ENCODE data around the gene CERS6.

The CERS6 gene

DNA sequence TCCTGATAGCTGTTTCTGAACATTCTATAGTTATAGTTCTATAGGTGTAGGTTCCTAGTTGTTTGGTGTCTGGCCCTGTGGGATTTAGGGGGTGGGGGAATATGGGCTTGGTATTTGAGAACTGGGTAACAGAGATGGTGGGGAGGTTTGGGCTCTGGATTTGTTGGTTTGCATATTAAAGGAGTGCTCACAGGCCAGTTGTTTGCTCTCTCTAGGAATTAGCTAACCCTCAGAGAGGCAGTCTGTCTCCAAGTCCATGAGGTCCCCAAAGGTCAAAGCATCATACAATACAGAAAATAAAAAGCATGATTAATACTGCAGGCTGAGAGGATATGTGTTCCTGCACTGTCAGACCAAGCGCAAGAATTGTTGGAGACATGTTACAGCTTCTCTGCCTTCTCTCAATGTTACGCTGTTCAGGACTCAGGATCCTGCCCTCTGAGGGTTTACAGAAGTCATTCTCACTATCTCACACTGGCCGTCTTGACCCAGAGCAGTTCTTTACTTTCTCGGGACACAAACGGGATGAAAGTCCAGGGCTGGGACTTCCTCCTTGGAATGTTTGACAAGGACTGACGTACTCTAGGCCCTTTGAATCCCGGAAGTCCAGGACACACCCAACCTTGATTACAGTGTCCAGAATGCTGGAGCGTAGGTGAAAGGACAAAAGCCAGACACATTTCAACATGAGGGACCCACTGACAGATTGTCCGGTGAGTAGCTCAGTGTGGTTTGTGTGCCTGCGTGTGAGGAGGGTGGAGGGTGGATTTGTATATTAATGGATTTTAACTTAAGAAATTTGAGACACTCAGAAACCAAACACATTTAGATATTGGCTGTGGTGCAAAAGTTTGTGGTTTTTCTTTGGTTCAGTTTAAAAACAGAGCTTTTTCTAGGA is 346.1 kb downstream of the CERS6 start, which contains the start of gene NOSTRIN:
TSS of gene NOSTRIN (plus strand) at position 677 of the 898 bp plus-strand sequence. CDS start at position 687, 10 bp downstream.
- DNase-seq (ENCODE audit: low spot score) = no peak

GRCh38 chr2:168802859-168803725 is 347.0 kb downstream of the CERS6 start:
- DNase-seq (ENCODE audit: low spot score) = no peak

DNA sequence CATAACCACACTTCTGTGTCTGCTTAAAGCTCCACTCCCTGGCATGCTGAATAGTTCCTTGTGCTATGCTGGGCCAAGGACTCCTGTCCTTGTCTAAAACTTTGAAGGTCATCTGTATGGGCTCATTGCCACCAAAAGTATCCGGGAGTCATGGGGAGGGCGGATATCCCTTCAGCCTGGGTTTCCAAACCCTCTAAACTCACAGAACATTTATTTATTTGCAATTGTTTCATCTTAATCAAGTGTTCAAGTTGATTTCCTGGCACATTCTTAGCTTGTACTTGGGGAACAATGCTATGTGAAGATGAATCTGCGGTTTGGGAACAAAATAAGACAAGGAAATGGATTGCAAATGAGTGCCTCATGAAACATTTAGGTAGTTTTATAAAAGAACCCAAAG is 348.1 kb downstream of the CERS6 start:
- DNase-seq (ENCODE audit: low spot score) = no peak

GRCh38 chr2:168805615-168806014 is 349.5 kb downstream of the CERS6 start:
- DNase-seq (ENCODE audit: low spot score) = no peak

- DNase-seq (ENCODE audit: low spot score) = no peak
Observed at GRCh38 chr2:168809537-168809936, 353.5 kb downstream of the CERS6 start.

GRCh38 chr2:168810235-168810634 is 354.2 kb downstream of the CERS6 start:
- DNase-seq (ENCODE audit: low spot score) = no peak

- DNase-seq (ENCODE audit: low spot score) = no peak
Observed at GRCh38 chr2:168811696-168812095, 355.6 kb downstream of the CERS6 start.

DNA sequence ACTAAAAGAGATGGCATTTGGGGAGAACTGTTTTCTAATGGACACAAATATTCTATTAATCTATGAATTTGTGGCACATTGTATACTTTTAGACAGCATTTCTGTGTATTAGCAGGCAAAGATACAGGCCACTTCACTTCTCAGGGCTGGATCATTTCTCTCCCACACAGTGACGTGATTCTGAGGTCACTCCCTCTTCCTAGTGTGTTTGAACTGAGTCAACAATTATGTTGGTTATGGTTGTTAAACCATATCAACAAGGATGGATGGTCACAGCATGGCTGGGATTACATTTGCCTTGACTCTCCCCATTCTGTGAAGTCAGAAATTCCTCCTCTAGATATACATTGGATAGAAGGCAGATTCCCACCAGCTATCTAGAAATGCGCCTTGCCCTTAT is 358.0 kb downstream of the CERS6 start:
- no peak for DNase-seq (ENCODE audit: low spot score)

GRCh38 chr2:168814939-168815907 is 359.2 kb downstream of the CERS6 start:
- no peak for DNase-seq (ENCODE audit: low spot score)

DNA sequence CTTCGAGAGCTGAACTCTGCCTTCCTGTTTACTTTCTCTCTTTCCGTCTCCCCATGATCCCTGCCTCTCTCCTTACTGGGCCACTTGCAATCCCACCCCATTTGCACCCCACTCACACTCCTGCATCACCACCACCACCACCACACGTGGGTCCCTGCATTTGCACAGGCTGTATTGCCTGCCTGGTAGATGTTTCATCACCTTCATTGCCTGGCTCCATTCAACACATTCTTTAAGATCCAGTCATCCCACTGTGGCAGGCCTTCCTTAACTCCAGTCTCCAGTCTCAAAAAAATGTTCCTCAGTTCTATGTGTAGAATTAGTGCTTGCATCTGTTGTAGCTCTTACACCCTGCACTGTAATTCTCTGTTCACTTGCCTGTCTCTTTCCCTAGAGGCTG is 360.3 kb downstream of the CERS6 start:
- DNase-seq (ENCODE audit: low spot score) = no peak

DNA sequence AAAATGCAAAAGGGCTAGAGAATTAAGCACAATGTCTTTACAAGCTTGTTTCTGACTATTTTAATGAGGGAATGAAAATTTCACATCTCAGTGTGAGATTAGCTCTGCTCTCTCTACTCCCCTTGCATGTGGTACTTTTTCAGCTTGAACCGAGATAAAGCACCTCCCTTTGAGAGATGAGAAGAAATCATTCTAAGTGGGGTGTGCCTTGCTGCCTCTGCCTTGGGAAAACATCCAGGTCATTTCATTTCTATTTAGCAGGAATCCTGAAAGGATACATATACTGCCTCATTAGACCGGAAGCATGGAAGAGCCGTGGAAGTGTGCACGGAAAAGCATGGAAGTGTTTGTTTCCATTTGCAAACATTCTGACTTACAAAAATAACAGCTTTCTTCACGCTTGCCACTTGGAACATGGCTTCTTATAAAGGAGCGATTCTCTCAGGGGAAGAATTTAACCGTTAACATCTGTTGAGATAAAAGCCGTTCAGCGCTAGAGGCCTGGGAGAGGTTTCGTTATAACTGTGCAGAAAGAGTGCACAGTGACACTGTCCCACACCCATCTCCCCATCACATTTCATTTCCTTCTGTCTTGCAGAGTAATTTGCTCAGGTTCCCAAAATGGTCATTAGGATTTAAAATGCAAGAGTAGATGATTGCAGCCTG is 363.1 kb downstream of the CERS6 start:
- no peak for DNase-seq (ENCODE audit: low spot score)

- DNase-seq (ENCODE audit: low spot score) = no peak
Observed at GRCh38 chr2:168819829-168820489, 363.9 kb downstream of the CERS6 start.

- no peak for DNase-seq (ENCODE audit: low spot score)
Observed at GRCh38 chr2:168821577-168821976, 365.5 kb downstream of the CERS6 start.

DNA sequence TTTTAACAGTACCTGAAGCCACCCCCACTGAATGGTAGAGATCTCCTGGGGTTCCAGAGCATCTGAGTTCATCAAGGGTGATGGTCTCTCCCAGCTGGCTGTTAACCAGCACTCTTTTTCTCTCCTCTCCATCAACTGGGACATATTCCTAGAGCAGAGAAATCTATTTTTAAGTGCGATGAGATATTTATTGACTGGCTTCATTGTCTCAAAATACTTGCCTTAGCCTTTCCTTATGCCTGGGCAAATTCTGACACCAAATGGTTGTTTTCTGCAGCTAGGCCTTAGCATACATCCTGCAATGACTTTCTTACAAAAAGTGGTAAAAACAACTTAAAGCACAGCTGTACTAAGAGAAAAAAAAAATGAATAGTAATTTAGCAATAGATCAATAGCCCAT is 365.9 kb downstream of the CERS6 start:
- no peak for DNase-seq (ENCODE audit: low spot score)

All from iPS-NIHi11 (cell line).